ENCODE data around the gene TREX2.

Gene TREX2

DNA sequence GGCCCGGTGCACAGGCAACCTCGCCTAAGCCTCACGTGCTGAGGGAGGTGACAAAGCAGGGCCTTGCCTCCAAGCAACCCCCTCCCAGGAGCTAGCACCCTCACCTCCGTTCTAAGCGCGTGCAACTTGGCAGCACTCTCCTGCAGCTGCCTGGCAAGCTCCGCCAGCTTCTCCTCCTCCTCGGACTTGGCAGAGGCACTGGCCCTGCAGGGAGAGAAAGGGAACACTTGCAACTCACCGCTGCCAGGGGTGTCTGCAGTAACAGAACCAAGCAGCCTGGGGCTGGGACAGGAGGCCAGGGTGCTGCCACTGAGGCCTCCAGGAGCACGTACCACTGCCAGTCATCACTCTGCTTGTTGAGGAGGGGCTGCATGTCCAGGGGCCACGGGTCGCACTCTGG is 10.3 kb upstream of the TREX2 start:
- DNase-seq (ENCODE audit: low spot score) = peak; percentile 52

DNA sequence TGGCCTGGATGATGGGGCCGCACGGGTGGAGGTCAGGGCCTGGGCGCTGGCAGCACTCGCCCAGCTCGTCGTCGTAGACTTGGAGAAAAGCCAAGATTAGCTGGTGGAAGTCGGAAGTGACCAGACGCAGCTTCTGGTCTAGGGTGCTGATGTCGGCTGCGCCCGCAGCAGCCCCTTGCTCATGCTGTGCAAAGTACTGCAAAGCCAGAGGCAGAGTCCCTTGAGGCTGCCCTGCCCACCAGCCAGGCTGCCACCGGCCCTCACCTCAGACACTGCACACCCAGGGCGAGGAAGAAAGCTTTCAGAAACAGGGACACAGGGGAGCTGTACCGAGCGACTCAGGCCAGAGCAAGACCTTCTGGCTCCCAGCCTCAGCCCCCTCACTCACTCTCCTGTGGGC is 9.7 kb upstream of the TREX2 start:
- DNase-seq (ENCODE audit: low spot score) = no peak

DNA sequence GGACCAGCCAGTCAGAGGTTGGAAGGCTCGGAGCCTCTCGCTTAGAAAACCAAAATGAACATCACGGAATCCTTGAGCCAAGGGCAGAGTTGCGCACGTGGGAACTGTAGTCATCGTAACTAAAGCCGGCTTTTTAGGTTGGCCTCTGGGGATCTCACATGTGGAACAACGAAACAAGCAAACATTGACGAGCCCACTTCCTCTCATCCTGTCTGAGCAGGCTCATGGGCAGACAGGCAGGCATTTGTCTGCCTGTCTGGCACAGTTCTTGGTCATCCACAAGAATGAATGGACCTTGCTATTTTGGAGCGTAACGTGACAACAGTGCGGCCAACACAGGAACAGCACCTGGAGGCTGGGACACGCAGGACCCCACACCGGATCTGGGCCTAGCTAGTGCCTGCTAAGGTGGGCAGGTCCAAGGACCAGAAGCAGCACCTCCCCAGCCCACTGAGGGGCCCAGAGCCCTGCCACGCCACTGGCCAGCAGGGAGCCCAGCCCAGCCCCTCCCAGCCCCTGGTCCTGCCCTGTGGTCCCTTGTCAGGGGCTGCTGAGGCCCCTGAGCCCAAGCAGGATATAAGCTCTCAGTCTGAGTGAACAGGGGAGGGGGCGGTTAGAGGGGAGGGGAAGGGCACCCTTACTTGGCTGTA is 9.2 kb upstream of the TREX2 start:
- DNase-seq (ENCODE audit: low spot score) = no peak

DNA sequence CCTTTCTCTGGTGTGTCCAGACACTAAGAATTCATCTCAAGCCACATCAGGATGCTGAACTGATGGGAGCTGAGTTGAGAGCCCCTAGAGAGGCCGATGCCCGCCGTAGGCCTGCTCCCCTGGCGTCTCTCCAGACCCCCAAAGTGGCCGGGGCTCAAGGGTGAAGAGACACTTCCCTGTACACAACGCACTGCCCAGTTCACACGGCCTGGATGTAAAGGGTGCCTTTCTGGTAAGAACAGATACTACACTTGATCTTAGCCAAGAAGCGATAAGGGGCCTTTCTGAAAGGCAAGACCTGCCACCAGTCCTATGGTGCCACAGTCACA is 5.1 kb upstream of the TREX2 start:
- no peak for DNase-seq (ENCODE audit: low spot score)

DNA sequence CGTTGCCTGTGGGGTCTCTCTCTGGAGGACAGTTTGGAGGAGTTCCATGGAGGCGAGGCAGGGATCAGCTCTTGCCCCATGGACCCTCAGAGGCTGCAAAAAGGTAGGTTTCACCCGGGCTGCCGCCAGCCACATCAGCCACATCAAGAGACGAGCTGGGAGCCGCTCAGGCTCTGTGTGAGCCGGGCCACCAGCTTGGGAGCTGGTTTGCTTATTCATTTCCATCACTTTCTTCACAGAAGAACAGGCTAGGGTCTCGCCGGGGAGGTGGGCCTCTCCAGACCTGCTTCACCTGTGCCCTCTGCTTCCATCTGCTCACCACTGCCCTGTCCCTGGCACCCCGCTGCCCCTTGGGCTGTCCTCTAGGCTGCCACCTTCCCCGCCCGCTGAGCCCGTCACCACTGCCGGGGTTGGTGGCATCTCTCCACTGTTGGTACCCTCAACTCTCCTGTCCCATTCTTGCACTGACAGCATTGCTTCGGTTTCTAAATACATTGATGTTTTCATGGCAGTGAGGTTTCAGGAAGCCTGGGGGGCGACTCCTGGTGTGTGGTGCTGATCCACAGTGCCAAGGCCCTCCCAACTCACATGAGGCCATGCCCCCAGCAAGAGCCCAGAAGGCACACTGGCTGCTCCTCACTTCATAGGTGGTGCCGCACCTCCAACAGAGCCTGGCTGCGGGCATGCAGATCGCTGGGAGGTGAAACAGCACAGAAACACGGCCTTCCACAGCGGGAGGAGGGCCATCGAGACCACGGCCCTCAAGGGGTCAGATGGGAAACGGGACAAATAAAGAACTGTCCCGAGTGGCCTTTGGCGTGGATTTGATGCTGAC is 4.5 kb upstream of the TREX2 start:
- no peak for DNase-seq (ENCODE audit: low spot score)

DNA sequence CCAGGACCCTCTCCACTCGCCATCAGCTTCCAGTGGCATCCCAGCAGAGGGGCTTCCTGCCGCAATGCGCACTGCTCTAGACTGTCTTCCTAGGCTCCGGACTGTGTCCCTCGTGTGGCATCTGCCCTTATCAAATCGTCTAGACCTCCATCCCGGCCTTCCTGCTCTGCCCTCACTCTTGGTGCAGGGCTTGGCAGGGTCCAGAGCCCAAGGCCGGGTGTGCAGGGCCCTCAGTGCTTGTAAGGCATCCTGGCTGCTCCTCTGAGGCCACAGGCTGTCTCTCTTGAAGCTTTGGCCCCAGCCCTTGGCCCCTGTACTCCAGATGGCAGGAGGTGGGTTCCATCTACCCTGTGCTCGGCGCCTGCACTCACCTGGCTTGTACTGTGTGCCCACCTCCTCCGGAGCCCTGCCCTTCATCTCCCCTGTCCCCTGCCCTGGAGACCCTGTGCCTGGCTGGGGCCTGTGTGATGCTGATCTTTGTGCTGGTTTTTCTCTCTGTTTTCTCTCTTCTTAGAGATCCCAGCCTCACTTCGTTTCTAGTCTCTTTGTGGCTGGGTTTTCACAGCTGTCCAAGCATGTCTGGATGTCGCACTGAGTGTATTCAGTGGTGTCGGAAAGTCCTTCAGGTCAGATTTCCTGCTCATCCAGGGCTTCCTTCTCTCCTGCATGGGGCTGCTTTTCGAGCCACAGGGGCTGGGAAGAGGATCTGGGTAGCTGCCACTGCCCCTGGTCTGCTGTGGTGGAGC is 3.7 kb upstream of the TREX2 start:
- no peak for DNase-seq (ENCODE audit: low spot score)

DNA sequence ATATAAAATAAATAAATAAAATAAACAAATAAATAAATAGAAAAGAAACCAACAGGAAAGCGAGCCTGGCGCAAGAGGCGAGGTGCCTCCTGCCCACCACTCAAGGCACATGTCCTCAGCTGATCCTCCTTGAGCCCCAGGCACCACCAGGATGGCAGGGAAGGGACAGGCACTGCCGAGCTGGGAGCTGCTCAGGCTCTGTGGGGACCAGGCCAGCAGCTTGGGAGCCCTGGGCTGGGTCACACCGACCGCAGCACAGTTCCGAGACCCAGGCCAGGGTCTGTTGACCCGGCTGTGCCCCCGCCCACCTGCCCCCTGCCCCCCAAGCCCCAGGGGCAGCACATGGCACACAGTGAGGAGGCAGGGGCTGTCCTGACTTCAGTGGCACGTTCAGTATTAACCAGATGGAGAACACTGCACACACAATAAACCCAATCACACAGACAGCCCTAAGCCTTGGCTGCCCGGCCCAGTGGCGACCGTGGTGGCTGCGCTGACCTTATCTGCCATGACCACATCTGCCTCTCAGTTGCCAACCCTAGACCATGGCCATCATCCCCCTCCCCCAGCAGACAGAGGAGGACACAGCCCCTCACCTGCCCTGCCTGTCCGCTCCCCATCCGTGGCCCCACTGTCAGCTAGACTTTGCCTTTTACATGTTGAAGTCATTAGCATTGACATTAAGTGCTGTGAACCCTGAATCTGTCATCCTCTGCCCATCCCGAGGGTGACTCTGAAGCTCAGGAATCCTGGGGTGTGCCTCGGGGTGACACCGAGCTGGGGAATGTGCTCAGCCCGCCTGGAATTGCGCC is 2.9 kb upstream of the TREX2 start:
- no peak for DNase-seq (ENCODE audit: low spot score)

DNA sequence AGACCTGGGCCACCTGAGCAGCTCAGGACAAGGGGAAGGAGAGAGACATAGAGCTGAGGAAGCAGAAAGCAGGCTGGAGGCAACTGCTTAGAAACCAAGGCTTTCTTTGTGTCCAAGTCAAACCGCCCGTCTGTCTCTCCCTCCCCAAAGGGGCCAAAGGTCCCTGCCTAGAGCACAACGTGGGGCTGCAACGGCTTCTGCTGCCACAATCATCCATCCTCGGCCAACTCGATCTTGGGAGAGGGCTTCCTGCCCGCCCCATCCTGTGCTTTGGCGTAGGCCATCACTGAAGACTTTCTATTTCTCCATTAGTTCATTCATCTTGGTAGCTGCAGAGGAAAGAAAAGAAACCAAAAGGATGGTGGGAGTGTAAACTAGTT is 1.7 kb upstream of the TREX2 start:
- DNase-seq (ENCODE audit: low spot score) = no peak

DNA sequence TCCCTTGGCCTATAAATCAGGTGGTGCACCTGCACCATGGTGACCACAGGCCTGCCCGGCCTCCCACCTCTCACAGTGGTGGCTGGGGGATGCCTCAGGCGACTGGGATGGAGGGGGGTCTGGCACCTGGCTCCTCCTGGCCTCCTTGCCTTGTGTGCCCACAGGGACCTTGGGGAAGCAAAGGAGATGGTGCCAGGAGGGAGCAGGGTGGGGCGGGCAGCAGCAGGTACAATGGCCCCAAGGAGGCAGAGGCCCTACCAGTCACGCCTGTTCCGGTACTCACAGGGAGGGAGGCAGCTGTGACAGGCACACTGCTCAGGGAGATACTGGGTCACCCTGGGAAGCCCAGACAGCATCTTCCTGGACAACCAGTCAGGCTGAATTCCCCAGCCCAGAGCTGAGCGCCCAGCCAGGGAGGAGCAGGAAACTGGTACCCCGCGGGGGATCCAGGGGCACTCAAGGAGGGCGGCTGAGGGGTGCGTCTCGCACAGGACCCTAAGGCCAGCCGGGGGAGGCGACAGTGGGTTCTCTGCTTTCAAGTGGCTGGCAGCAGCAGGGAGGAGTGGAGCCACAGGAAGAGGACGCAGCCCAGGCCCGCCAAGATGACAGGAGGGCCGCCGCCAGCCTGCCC is 1.2 kb upstream of the TREX2 start:
- DNase-seq (ENCODE audit: low spot score) = no peak

DNA sequence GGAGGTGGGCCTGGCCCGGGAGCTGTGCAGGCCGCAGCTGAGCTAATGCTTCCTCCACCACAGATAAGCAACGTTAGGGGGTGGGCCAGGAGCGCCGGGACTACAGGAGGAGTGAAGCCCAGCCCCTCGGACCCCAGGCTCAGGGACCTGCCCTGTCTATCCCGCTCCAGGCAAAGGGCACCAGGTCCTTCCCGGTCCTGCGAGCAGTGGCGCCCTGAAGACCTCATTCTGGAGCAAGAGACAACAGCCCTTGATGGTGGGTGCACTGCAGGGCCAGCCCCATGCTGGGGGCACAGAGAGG is 730 bp upstream of the TREX2 start:
- DNase-seq (ENCODE audit: low spot score) = no peak

DNA sequence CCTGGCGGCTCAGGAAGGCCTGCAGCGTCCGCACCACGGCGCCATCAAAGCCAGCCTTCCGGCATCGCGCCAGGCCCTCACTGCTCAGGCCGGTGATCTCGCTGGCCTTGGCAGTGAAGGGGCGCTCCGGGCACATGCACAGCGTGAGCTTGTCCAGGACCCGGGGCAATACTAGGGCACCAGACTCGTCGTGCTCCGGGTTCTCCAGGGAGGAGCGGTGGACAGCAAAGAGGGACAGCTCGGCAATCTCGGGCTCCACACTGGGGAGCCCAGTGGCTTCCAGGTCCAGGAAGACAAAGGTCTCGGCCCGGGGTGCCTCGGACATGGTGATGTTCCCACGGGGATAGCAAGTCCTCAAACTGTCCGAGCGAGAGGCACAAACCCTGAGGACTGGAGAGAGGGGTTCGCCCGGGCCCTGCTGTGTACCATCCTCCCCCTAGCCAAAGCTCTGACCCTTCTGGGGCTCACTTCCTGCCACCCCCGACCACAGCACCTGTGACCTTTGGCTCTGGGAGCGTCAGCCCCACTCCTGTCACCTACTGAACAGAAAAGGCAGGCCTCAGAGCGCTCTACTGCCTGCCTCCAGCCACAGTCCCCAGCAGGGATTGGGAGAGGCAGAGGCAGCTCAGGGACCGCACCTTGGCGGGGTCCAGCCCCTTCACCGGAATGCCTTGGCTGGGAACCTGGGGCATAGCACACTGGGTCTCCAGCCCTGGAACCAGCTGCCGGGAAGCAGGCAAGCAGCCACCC is 575 bp downstream of the TREX2 start:
- DNase-seq (ENCODE audit: low spot score) = no peak

DNA sequence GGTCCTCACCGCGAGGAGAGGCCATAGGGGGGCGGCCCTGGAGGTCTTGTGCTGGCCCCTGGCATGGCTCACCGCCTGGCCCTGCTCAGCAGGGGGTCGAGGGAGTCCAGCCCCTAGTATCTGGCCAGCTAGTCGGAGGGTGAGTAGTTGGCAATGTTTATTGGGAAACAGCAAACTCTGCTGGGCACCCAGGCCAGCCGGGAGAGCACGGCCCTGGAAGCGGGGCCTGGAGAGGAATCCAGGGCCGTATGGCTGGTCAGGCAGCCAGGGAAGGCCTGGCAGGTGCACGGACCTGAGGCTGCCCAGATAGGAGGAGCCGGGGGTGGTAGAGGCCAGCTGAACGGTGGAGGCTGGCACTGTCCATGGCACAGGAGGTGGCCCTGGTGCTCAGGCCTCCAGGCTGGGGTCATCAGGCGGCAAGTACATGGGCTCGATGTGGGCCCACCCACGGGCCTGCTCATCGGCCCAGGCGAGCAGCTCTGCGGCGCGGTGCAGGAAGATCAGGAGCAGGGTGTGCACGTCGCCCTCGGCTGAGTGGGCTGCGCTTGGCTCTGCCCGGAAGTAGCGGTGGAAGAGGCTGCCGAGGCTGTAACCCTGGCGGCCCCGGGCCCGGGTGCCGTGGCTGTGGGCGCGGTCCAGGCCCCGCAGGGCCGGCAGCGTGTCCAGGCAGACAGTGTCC is 1.4 kb downstream of the TREX2 start:
- DNase-seq (ENCODE audit: low spot score) = no peak

DNA sequence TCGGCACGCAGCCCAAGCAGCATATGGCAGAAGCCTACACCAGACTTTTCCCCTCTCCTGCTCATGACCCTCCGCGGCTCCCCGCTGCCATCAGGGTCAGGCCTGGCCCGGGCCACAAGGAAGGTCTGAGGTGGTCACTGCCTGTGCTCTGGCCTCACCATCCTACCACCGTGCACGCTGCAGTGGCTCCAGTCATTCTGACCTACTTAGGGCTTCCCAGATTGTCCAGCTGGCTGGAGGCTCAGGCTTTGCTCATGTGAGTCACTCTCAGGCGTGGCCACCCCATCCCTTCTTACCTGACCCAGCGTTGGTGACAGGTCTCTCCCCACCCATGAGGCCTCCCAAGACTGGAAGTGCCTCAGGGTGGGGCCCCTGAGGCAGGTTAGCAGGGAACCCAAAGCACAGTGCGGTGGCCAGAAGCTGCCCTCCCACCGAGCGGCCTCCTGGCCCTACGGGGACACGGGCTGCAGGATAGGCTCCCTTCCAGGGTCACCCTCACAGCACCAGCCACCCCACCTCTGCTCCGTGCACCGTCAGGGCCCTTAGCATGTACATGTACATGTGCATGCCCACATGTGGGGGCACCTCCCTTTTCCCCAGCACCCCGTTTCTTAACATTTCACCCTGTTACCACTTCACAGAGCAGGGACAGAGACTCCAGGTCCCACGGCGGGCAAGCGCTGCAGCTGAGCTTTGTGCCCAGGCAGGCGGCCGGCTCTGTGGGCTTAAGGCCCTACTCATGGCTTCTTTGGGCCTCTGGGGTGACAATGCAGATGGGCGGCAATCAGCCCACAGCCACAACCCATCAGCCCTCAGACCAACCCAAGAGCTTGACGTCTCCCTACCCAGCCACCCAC is 2.2 kb downstream of the TREX2 start:
- no peak for DNase-seq (ENCODE audit: low spot score)

DNA sequence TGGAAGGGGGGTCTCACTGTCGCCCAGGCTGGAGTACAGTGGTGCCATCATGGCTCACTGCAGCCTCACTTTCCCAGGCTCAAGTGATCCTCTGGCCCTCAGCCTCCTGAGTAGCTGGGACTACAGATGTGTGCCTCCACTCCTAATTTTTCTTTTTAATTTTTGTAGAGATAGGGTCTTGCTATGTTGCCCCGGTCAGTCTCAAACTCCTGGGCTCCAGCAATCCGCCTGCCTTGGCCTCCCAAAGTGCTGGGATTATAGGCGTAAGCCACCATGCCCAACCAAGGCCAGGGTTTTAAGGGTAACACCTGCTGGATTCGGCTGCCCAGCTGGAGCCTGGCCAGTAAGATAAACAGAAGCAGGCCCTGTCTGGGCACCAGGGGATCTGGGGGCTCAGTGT is 3.4 kb downstream of the TREX2 start:
- DNase-seq (ENCODE audit: low spot score) = no peak

DNA sequence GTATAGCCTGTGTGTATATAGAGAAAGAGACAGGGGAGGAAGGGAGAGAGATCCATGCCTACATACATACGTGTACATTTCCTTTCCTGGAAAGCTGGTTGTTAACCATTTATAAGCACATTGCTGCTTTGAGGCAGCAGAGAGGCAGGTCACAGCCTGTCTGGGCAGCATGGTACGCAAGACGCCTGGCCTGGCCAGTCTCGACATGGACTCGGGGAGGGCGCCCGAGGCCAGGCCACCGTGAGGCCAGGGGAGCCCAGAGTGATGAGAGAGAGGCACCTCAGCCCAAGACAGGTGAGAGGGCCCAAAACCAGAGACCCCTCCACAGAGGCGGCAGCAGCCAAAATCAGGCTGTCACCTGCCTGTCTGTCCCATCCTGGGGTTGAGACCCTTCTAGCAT is 3.9 kb downstream of the TREX2 start:
- DNase-seq (ENCODE audit: low spot score) = no peak

DNA sequence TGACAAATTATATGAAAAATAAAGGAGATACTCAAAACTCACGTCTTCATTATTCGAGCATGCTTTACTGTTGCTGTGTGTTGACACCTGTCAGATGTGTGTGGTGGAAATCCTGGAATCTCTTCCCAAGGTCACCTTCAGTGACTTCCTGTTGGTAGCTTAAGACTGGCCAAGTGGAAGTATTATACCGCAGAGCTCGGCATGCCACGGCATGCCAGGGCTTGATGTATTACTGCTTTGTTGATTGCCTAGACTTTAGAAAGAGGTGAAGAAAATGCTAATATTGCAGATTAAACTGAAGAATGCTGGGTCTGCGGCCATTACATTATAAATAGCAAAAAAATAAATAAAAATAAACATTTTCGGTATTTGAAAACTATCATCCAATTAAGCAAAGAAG is 4.6 kb downstream of the TREX2 start:
- no peak for DNase-seq (ENCODE audit: low spot score)

DNA sequence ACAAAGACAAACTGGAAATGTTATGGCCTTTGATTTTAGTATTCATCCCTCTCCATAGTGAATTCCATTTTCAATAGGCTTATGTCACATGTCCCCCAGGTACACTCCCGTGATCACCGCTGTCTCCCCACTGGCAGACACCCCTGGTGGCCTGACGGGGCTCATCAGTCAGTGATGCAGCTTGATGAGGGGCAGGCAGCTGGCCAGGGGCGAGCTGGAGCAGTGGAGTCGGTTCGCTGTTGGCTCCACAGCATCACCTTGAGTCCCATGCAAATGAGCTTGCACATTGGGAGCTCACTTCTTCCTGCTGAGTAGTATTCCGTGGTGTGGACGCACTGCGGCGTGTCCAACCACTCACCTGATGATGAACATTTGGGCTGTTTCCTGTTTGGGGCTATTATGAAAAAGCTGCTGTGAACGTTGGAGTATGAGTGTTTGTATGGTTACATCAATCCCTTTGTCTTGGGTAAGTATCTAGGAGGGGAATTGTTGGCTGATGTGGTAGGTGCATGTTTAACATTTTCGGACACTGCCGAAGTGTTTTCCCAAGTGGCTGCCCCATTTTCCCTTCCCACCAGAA is 5.2 kb downstream of the TREX2 start:
- DNase-seq (ENCODE audit: low spot score) = no peak

DNA sequence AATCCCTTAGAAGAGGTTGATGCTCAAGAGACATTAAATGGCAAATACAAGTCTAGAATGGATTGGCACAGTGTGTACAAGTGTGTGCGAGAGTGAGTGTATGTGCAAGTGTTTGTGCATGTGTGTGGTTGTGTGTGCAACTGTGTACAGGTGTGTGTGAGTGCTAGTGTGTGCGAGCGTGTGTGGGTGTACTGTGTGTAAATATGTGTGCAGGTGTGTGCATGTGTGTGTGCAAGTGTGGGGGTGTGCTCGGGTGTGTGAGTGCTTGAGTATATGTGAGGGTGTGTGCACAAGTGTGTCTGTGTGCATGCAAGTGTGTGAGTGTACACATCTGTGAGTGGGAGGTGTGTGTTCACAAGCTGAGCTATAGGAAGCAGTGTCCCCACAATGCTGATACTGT is 5.9 kb downstream of the TREX2 start:
- no peak for DNase-seq (ENCODE audit: low spot score)

DNA sequence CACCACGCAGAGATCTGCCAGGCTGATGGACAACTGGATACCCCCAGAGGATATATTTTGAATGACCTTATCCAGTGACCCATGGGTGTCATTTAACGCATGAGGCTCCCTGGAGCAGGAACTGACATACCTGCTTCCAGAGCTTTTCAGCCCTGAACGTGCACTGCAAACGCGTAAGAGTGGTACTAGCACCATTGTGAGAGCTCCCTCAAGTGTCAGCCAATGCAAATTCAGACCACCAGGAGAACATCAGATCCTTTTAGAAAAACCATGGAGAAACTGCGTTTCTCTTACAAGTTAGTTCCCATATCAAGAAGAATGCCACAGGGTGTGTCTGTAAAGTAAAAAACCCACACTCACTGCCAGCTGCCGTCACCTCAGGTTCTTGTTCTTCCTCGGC is 7.3 kb downstream of the TREX2 start:
- peak; percentile 47 for DNase-seq (ENCODE audit: low spot score)

DNA sequence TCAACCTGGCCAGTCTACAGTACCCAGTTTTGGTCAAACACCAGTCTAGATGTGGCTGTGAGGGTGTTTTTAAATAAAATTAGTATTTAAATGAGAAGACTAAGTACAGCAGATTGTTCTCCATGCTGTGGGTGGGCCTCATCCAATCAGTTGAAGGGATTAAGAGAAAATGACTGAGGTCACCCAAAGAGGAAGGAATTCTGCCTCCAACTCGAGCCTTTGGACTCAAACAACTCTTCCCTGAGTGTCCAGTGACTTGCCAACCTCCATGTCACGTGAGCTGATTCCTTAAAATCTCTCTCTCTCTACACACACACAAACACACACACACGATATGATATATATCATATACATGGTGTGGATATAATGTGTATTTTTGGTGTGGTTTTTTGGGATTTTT is 10.0 kb downstream of the TREX2 start:
- DNase-seq (ENCODE audit: low spot score) = no peak

Data from Ammon's horn (tissue), 1 donor.